ENCODE data around the gene OSBP2. TPM values are rescaled to one million over a fixed set of nuclear protein-coding genes. Genes with fewer than 3 reads are reported as not detected.

Gene OSBP2
- polyA plus RNA-seq, 2 donors, result 2.5 to 2.7 TPM

DNA sequence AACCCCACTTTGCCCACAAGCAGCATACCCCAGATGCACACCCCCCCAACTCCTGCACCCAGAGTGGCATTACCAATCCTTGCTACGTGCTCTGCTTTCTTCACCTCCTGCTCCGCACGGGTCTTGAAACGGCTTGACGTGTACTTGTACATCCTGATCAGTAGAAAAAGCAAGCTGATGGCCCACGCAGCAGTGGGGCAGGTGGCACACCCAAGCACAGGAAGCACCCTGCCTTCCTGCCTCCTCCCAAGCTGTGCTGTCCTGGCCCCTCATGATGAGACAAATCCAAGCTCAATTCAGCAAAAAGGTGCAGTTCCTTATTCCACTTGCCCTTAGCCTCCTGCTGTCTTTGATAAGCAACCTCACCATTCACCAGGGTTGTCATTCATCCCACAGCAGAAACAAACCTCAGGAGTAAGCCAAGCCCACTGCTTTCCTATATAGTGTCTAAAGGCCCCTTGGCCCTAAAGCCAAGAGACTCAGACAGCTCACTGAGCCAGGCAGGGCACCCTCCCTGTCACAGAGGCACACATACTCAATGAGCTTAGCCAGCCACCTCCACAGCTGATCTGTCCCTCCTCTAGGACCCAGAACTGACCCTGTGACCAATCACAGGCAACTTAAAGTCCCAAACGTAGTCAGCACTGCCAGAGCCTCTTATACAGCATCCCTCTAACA lies 246.2 kb downstream of the OSBP2 start:
- Histone ChIP-seq H3K27me3 (ENCODE audit: control insufficient read depth in 1 of 2, insufficient read depth in 2 of 2, low read length in 2 of 2) (no peaks in the 10 kb centered on the region), H3K4me3 (ENCODE audit: low read depth in 1 of 2, low read length in 2 of 2) (no peak overlapping the region), H3K27ac (ENCODE audit: low read depth in 2 of 2, low read length in 1 of 2) (no peak overlapping the region), H3K9me3 (ENCODE audit: control insufficient read depth in 2 of 2, insufficient read depth in 1 of 2, low read depth in 1 of 2, low read length in 1 of 2) (no peaks in the 10 kb centered on the region), H3K4me1 (ENCODE audit: control insufficient read depth in 2 of 2, insufficient read depth in 2 of 2, low read length in 1 of 2) (peaks cover 3 to 4% of the 10 kb centered on the region in 2 donors), H3K36me3 (ENCODE audit: control insufficient read depth in 2 of 2, insufficient read depth in 2 of 2, low read length in 1 of 2) (peaks cover 36 to 49% of the 10 kb centered on the region in 2 donors)
- WGBS, 2 donors, result 79 to 80% methylated on average over 7 of the region's 7 CpGs

- Histone ChIP-seq H3K4me1 (ENCODE audit: control insufficient read depth in 2 of 2, insufficient read depth in 2 of 2, low read length in 1 of 2) (peaks cover 4 to 6% of the 10 kb centered on the region in 2 donors), H3K36me3 (ENCODE audit: control insufficient read depth in 2 of 2, insufficient read depth in 2 of 2, low read length in 1 of 2) (peaks cover 37 to 50% of the 10 kb centered on the region in 2 donors), H3K4me3 (ENCODE audit: low read depth in 1 of 2, low read length in 2 of 2) (no peak overlapping the region), H3K27me3 (ENCODE audit: control insufficient read depth in 1 of 2, insufficient read depth in 2 of 2, low read length in 2 of 2) (no peaks in the 10 kb centered on the region), H3K9me3 (ENCODE audit: control insufficient read depth in 2 of 2, insufficient read depth in 1 of 2, low read depth in 1 of 2, low read length in 1 of 2) (no peaks in the 10 kb centered on the region), H3K27ac (ENCODE audit: low read depth in 2 of 2, low read length in 1 of 2) (no peak overlapping the region)
- WGBS, 2 donors, result 95 to 98% methylated on average over 11 of the region's 11 CpGs
Observed at GRCh38 chr22:30941363-30941740, 246.7 kb downstream of the OSBP2 start.

DNA sequence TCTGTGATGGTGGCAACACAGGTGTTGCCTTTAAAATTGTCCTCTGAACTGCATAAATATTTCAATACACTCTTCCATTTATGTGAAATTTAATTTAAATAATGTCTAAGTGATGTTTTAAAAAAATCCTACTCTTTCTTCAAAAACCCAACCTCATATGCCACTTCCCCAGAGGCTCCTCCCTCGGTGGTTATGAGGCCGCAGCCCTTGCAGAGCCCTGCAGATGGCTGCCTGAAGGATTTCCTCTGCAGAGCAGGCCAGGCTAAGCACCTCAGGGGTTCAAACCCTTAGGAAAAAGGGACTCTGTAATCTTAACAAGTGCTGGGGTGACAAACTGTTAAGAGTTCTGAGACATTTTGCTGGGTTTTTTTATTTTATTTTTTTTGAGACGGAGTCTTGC lies 248.7 kb downstream of the OSBP2 start:
- no peak overlapping the region for H3K27ac ChIP-seq (ENCODE audit: low read depth in 2 of 2, low read length in 1 of 2)
- 72 to 79% methylated on average over 3 of the region's 3 CpGs for WGBS, 2 donors
- H3K36me3 ChIP-seq (ENCODE audit: control insufficient read depth in 2 of 2, insufficient read depth in 2 of 2, low read length in 1 of 2), result peaks cover 23 to 34% of the 10 kb centered on the region in 2 donors
- H3K4me1 ChIP-seq (ENCODE audit: control insufficient read depth in 2 of 2, insufficient read depth in 2 of 2, low read length in 1 of 2), result peaks cover 0 to 12% of the 10 kb centered on the region in 2 donors
- H3K4me3 ChIP-seq (ENCODE audit: low read depth in 1 of 2, low read length in 2 of 2), result no peak overlapping the region
- H3K9me3 ChIP-seq (ENCODE audit: control insufficient read depth in 2 of 2, insufficient read depth in 1 of 2, low read depth in 1 of 2, low read length in 1 of 2), result no peaks in the 10 kb centered on the region
- no peaks in the 10 kb centered on the region for H3K27me3 ChIP-seq (ENCODE audit: control insufficient read depth in 1 of 2, insufficient read depth in 2 of 2, low read length in 2 of 2)

DNA sequence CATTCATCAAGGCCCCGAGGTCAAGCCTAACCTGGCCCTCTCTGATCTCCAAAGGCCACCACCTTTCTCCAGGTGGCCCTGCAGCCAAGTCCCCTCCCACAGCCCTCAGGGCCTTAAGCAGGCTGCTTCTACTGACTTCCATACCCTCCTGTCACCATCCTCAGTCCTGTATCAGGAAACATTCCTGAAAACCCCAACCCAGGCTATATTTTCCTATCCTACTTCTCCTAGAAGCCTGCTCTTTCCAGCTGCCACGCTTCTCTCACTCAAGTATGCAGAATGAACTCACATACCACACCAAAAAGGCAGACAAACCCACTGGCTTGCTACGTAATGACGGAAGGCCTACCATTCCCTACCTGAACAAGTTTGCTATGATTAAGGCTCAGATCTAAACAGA lies 250.3 kb downstream of the OSBP2 start:
- no peaks in the 10 kb centered on the region for H3K27me3 ChIP-seq (ENCODE audit: control insufficient read depth in 1 of 2, insufficient read depth in 2 of 2, low read length in 2 of 2)
- H3K27ac ChIP-seq (ENCODE audit: low read depth in 2 of 2, low read length in 1 of 2), result no peak overlapping the region
- H3K9me3 ChIP-seq (ENCODE audit: control insufficient read depth in 2 of 2, insufficient read depth in 1 of 2, low read depth in 1 of 2, low read length in 1 of 2), result no peaks in the 10 kb centered on the region
- peaks cover 17 to 41% of the 10 kb centered on the region in 2 donors for H3K36me3 ChIP-seq (ENCODE audit: control insufficient read depth in 2 of 2, insufficient read depth in 2 of 2, low read length in 1 of 2)
- peaks cover 0 to 12% of the 10 kb centered on the region in 2 donors for H3K4me1 ChIP-seq (ENCODE audit: control insufficient read depth in 2 of 2, insufficient read depth in 2 of 2, low read length in 1 of 2)
- 93 to 95% methylated on average over 4 of the region's 4 CpGs for WGBS, 2 donors
- no peak overlapping the region for H3K4me3 ChIP-seq (ENCODE audit: low read depth in 1 of 2, low read length in 2 of 2)

DNA sequence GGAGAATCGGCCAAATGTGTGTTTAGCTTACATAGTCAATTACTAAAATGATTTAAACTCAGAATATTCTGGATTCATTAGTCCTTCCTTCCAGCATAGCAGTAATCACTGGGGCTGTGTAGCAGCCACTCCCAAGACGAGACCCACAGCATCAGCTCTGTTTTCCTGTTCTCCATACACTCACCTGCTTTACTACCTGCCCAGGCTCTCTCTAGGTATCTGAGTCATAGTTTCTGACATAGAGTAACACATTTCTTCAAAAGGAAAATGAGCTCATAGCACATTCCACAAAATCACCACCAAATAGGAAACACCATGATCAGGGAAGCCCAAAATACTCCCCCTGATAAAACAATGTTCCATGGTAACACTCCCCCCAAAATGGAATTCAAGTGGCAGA lies 251.0 kb downstream of the OSBP2 start:
- WGBS, 2 donors, result 69 to 76% methylated on average over 2 of the region's 2 CpGs
- H3K27ac ChIP-seq (ENCODE audit: low read depth in 2 of 2, low read length in 1 of 2), result no peak overlapping the region

DNA sequence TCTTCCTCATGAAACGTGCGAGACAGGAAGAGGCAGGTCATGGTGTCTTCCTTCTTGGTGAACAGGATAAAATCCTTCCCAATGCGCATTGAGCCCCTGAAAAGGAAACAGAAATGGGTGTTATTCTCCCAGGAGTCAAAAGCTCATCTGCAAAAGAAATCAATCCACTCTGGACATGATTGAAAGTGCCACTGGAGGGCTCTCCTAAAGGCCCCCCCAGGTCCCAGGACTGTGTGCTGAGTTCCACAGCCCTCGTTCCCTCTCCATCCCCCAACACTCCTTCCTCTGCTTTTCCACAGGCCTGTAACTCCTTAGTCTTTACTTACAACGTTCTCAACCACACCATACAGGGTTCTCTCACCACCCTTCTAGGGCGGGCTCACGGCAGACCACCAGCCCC lies 251.7 kb downstream of the OSBP2 start:
- Histone ChIP-seq H3K9me3 (ENCODE audit: control insufficient read depth in 2 of 2, insufficient read depth in 1 of 2, low read depth in 1 of 2, low read length in 1 of 2) (no peaks in the 10 kb centered on the region), H3K4me3 (ENCODE audit: low read depth in 1 of 2, low read length in 2 of 2) (no peak overlapping the region), H3K36me3 (ENCODE audit: control insufficient read depth in 2 of 2, insufficient read depth in 2 of 2, low read length in 1 of 2) (peaks cover 17 to 33% of the 10 kb centered on the region in 2 donors), H3K27ac (ENCODE audit: low read depth in 2 of 2, low read length in 1 of 2) (peak overlapping the region; percentile 24 to 88), H3K27me3 (ENCODE audit: control insufficient read depth in 1 of 2, insufficient read depth in 2 of 2, low read length in 2 of 2) (no peaks in the 10 kb centered on the region), H3K4me1 (ENCODE audit: control insufficient read depth in 2 of 2, insufficient read depth in 2 of 2, low read length in 1 of 2) (peaks cover 0 to 11% of the 10 kb centered on the region in 2 donors)
- 65 to 74% methylated on average over 7 of the region's 7 CpGs for WGBS, 2 donors

More for the DNA sequence above, 251.0 kb downstream of the OSBP2 start:
- no peak overlapping the region for H3K4me3 ChIP-seq (ENCODE audit: low read depth in 1 of 2, low read length in 2 of 2)
- no peaks in the 10 kb centered on the region for H3K27me3 ChIP-seq (ENCODE audit: control insufficient read depth in 1 of 2, insufficient read depth in 2 of 2, low read length in 2 of 2)
- peaks cover 17 to 38% of the 10 kb centered on the region in 2 donors for H3K36me3 ChIP-seq (ENCODE audit: control insufficient read depth in 2 of 2, insufficient read depth in 2 of 2, low read length in 1 of 2)
- H3K9me3 ChIP-seq (ENCODE audit: control insufficient read depth in 2 of 2, insufficient read depth in 1 of 2, low read depth in 1 of 2, low read length in 1 of 2), result no peaks in the 10 kb centered on the region
- peaks cover 0 to 11% of the 10 kb centered on the region in 2 donors for H3K4me1 ChIP-seq (ENCODE audit: control insufficient read depth in 2 of 2, insufficient read depth in 2 of 2, low read length in 1 of 2)

DNA sequence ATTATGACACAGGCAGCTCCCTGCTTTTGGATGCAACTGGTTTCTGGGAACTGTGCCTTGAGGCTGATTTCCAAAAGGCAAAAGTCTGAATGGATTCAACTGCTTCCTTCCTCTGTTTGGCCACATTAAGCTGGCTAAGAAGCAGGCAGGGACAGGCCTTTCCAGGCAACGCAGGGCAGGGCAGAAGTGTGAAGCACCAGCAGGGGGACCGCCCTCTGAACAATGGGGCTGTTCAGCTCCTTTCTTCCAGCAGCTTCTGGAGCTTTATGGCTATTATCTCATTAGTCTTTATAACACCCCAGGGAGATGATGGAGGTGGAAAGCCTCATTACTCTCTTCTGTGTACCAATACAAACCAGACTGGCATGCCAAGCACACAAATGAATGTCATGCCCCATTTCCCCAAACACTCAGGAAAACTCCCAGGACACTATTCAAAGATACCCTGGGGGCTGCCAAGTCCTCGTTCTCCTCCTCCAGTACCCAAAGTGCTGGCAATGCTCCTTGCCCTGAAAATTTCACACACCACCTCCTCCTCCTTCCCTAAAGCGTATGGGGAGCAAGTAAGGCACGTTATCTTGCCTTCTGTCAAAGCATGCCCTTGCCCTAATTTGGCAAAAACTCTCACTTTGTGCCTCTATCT lies 252.6 kb downstream of the OSBP2 start:
- H3K27me3 ChIP-seq (ENCODE audit: control insufficient read depth in 1 of 2, insufficient read depth in 2 of 2, low read length in 2 of 2), result no peaks in the 10 kb centered on the region
- WGBS, 2 donors, result 22 to 37% methylated on average over 5 of the region's 5 CpGs
- H3K4me3 ChIP-seq (ENCODE audit: low read depth in 1 of 2, low read length in 2 of 2), result no peak overlapping the region
- H3K36me3 ChIP-seq (ENCODE audit: control insufficient read depth in 2 of 2, insufficient read depth in 2 of 2, low read length in 1 of 2), result peaks cover 8 to 24% of the 10 kb centered on the region in 2 donors
- H3K4me1 ChIP-seq (ENCODE audit: control insufficient read depth in 2 of 2, insufficient read depth in 2 of 2, low read length in 1 of 2), result peaks cover 0 to 11% of the 10 kb centered on the region in 2 donors
- H3K9me3 ChIP-seq (ENCODE audit: control insufficient read depth in 2 of 2, insufficient read depth in 1 of 2, low read depth in 1 of 2, low read length in 1 of 2), result no peaks in the 10 kb centered on the region
- peak overlapping the region; percentile 68 to 88 for H3K27ac ChIP-seq (ENCODE audit: low read depth in 2 of 2, low read length in 1 of 2)

DNA sequence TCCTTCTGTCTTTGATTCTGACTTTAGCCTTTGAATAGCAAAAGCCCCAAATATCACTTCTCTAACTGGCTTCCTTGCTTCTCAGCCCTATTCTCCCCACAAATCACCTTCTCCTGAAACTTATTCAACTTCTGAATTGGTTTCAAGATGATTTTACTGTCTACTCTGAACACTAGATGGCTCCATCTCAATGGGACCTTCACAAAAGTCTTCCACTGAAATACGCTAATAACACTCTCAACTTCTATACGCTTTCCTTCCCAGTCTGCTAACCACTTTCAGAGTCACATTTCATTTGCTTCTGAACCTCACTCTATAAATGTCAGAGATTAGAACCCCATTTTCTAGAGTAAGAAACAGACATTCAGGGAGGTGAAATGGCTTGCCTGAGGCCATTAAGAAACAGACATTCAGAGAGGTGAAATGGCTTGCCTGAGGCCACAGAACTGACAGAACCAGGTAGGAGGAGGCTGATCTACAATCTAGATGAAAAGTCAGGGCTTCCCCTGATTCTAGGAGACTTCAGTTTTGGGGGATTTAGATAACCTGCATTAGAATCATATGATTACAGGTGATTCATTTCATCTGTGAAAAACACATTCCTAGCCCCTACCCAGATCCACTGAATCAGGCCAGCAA lies 253.3 kb downstream of the OSBP2 start:
- no peaks in the 10 kb centered on the region for H3K27me3 ChIP-seq (ENCODE audit: control insufficient read depth in 1 of 2, insufficient read depth in 2 of 2, low read length in 2 of 2)
- H3K4me3 ChIP-seq (ENCODE audit: low read depth in 1 of 2, low read length in 2 of 2), result no peak overlapping the region
- H3K4me1 ChIP-seq (ENCODE audit: control insufficient read depth in 2 of 2, insufficient read depth in 2 of 2, low read length in 1 of 2), result peaks cover 0 to 11% of the 10 kb centered on the region in 2 donors
- no peaks in the 10 kb centered on the region for H3K9me3 ChIP-seq (ENCODE audit: control insufficient read depth in 2 of 2, insufficient read depth in 1 of 2, low read depth in 1 of 2, low read length in 1 of 2)
- 10 to 14% methylated on average over 2 of the region's 2 CpGs for WGBS, 2 donors
- peaks cover 7 to 23% of the 10 kb centered on the region in 2 donors for H3K36me3 ChIP-seq (ENCODE audit: control insufficient read depth in 2 of 2, insufficient read depth in 2 of 2, low read length in 1 of 2)
- H3K27ac ChIP-seq (ENCODE audit: low read depth in 2 of 2, low read length in 1 of 2), result peak overlapping the region; percentile 68 to 88

DNA sequence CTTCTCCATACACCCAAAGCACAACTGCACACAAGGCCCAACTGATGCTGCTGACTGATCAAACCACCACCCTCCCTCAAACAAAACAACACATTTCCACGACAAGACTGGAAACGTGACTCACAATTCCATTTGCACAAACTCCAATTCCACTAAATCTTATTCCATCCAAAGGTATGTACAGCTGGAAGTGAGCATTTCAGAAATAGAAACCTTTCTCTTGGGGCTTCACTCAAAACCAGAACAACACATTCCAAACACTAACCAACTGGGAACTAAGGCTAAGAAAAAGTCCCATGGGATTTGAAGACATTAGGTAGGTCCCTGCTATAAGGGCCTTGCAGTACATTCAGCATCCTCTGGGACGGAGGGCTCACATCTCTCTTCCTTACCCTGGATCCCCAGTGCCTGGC lies 254.3 kb downstream of the OSBP2 start:
- WGBS, 2 donors, result 51 to 63% methylated on average over 3 of the region's 3 CpGs
- no peak overlapping the region for H3K4me3 ChIP-seq (ENCODE audit: low read depth in 1 of 2, low read length in 2 of 2)
- peaks cover 0 to 11% of the 10 kb centered on the region in 2 donors for H3K4me1 ChIP-seq (ENCODE audit: control insufficient read depth in 2 of 2, insufficient read depth in 2 of 2, low read length in 1 of 2)
- H3K27me3 ChIP-seq (ENCODE audit: control insufficient read depth in 1 of 2, insufficient read depth in 2 of 2, low read length in 2 of 2), result no peaks in the 10 kb centered on the region
- H3K36me3 ChIP-seq (ENCODE audit: control insufficient read depth in 2 of 2, insufficient read depth in 2 of 2, low read length in 1 of 2), result peaks cover 7 to 23% of the 10 kb centered on the region in 2 donors
- no peak overlapping the region for H3K27ac ChIP-seq (ENCODE audit: low read depth in 2 of 2, low read length in 1 of 2)
- no peaks in the 10 kb centered on the region for H3K9me3 ChIP-seq (ENCODE audit: control insufficient read depth in 2 of 2, insufficient read depth in 1 of 2, low read depth in 1 of 2, low read length in 1 of 2)

All from esophagus (tissue), 2 donors.